HepG2 (cell line): Measurements from ENCODE around the gene MAP7D3. TPM values are rescaled to one million over a fixed set of nuclear protein-coding genes. Genes with fewer than 3 reads are reported as not detected.
A peak's percentile ranks its signal among the peaks of the same experiment; 100 is the strongest.

Experiments used
- ATAC-seq: fragments of 200-7000 bp; cut with Tn5 transposase; 3 replicates; pipeline ENCODE4 v1.9.1; 2020; ENCODE audit warnings: mild to moderate bottlenecking, moderate library complexity
- BruUV-seq: library from RNA; stranded (reverse); fragments of 400-500 nt; replicated peaks from 2 replicates; lab custom pipeline; 2021; lab: Mats Ljungman, UMichigan
- CTCF ChIA-PET: fragments of 300-600 bp; formaldehyde crosslinking; extraction: SDS; loops from one replicate; lab custom pipeline; 2021; ENCODE audit warnings: low total read pairs, inconsistent platforms, low intra/inter-chr PET ratio; lab: Yijun Ruan, JAX
- POLR2A ChIA-PET: fragments of 350-600 bp; sonication (Branson Sonifier 250); formaldehyde crosslinking; loops from one replicate; lab custom pipeline; 2020; ENCODE audit warnings: antibody characterized with exemption, inconsistent platforms; lab: Yijun Ruan, JAX
- DNase-seq: peaks from one replicate; pipeline ENCODE4 v3.0.0-alpha.2; 2015; ENCODE audit warnings: low spot score
- FAIRE-seq: peaks from 3 replicates; lab custom pipeline; 2011; peaks lifted over from hg19 to GRCh38; lab: Jason Lieb, UNC
- H2AFZ ChIP-seq: one replicate; pipeline ENCODE4 v1.6.1; 2011; ENCODE audit warnings: low read length, inconsistent platforms
- H3K27ac ChIP-seq: fragments of 300-600 bp; 3 replicates; pipeline ENCODE4 v1.8.0; 2011; ENCODE audit warnings: mixed run types, mild to moderate bottlenecking, mixed read lengths, low read length, inconsistent platforms; ENCODE audit not compliant: insufficient read depth; ENCODE audit errors: extremely low read length
- H3K27me3 ChIP-seq, 2 experiments: fragments of 200-600 bp in 1 of 2; 2 replicates in 1 of 2; 3 replicates in 1 of 2; pipeline versions ENCODE4 v1.6.0 to v1.8.0; 2011; ENCODE audit warnings: low read length in 2 of 2, mild to moderate bottlenecking in 2 of 2, moderate library complexity in 2 of 2, inconsistent platforms in 1 of 2; ENCODE audit not compliant: insufficient read depth in 2 of 2, control insufficient read depth in 1 of 2
- H3K36me3 ChIP-seq, 2 experiments: fragments of 200-600 bp in 1 of 2; replicated peaks in 1 of 2; 2 replicates in 1 of 2; 3 replicates in 1 of 2; pipeline versions ENCODE4 v1.5.1 to v1.8.0; 2011; ENCODE audit warnings: low read length in 2 of 2, inconsistent platforms in 1 of 2; ENCODE audit not compliant: insufficient read depth in 2 of 2, control insufficient read depth in 1 of 2
- H3K4me1 ChIP-seq: 2 replicates; pipeline ENCODE4 v1.5.1; 2012; ENCODE audit warnings: low read length, inconsistent platforms; ENCODE audit not compliant: insufficient read depth
- H3K4me2 ChIP-seq: 2 replicates; pipeline ENCODE4 v1.6.0; 2011; ENCODE audit warnings: low read depth, low read length, inconsistent platforms
- H3K4me3 ChIP-seq, 3 experiments: fragments of 200-600 bp in 1 of 3; sonication (generic), shearing (Covaris generic) in 1 of 3; replicated peaks in 1 of 3; 2 replicates each; pipeline ENCODE4 v1.5.1; 2011 to 2016; ENCODE audit warnings: low read length in 3 of 3, inconsistent platforms in 2 of 3, low read depth in 2 of 3, mild to moderate bottlenecking in 2 of 3, control low read depth in 1 of 3, mixed read lengths in 1 of 3; ENCODE audit not compliant: insufficient read depth in 1 of 3
- H3K79me2 ChIP-seq: one replicate; pipeline ENCODE4 v1.6.1; 2011; ENCODE audit warnings: low read length, inconsistent platforms; ENCODE audit not compliant: insufficient read depth
- H3K9ac ChIP-seq: 2 replicates; pipeline ENCODE4 v1.6.0; 2011; ENCODE audit warnings: mild to moderate bottlenecking, low read depth, low read length, inconsistent platforms; ENCODE audit not compliant: insufficient read depth
- H3K9me3 ChIP-seq: 2 replicates; pipeline ENCODE4 v1.5.1; 2012; ENCODE audit warnings: mild to moderate bottlenecking, low read length
- H4K20me1 ChIP-seq: 2 replicates; pipeline ENCODE4 v1.6.0; 2011; ENCODE audit warnings: inconsistent platforms, mild to moderate bottlenecking, low read length, moderate library complexity; ENCODE audit not compliant: insufficient read depth
- ATF1 ChIP-seq: IDR thresholded peaks from 2 replicates; pipeline ENCODE4 v1.6.1; 2016; ENCODE audit warnings: mild to moderate bottlenecking, control low read depth
- BRD4 ChIP-seq: sonication (generic); formaldehyde crosslinking; IDR thresholded peaks from 2 replicates; pipeline ENCODE4 v1.4.0; 2020; ENCODE audit warnings: missing genetic modification reagents
- CTCF ChIP-seq: sonication (generic); formaldehyde crosslinking; IDR thresholded peaks from 2 replicates; pipeline ENCODE4 v1.5.0; 2020; ENCODE audit warnings: mild to moderate bottlenecking, missing genetic modification reagents, moderate library complexity
- EHMT2 ChIP-seq: fragments of 200-600 bp; sonication (generic); IDR thresholded peaks from 2 replicates; pipeline ENCODE4 v1.7.0; 2017; ENCODE audit warnings: antibody characterized with exemption, low read depth, low read length, borderline replicate concordance
- ETV5 ChIP-seq: IDR thresholded peaks from 2 replicates; pipeline ENCODE4 v1.6.1; 2018; ENCODE audit warnings: missing biosample characterization, missing genetic modification reagents, inconsistent platforms, borderline replicate concordance
- HNF4G ChIP-seq, 2 experiments: sonication (generic) in 1 of 2; formaldehyde crosslinking in 1 of 2; IDR thresholded peaks; 2 replicates each; pipeline versions ENCODE4 v1.4.0 to v1.6.1; 2011 to 2020; ENCODE audit warnings: borderline replicate concordance in 2 of 2, low read depth in 2 of 2, mild to moderate bottlenecking in 2 of 2, low read length in 1 of 2, missing genetic modification reagents in 1 of 2, moderate library complexity in 1 of 2
- HOXA3 ChIP-seq: sonication (generic); formaldehyde crosslinking; IDR thresholded peaks from 2 replicates; pipeline ENCODE4 v1.5.0; 2020; ENCODE audit warnings: missing genetic modification reagents
- HOXA9 ChIP-seq: sonication (generic); formaldehyde crosslinking; IDR thresholded peaks from 2 replicates; pipeline ENCODE4 v1.8.1; 2022; ENCODE audit warnings: missing genetic modification reagents, mild to moderate bottlenecking, moderate library complexity, borderline replicate concordance
- KDM3A ChIP-seq: IDR thresholded peaks from 2 replicates; pipeline ENCODE4 v1.6.1; 2018; ENCODE audit warnings: low read depth, missing compliant biosample characterization
- KDM5A ChIP-seq: fragments of 200-600 bp; sonication (generic); IDR thresholded peaks from 2 replicates; pipeline ENCODE4 v1.7.0; 2018; ENCODE audit warnings: antibody characterized with exemption, mild to moderate bottlenecking, low read length, borderline replicate concordance
- MAFK ChIP-seq, 2 experiments: IDR thresholded peaks in 1 of 2; conservative IDR thresholded peaks in 1 of 2; 2 replicates each; pipeline ENCODE4 v1.6.1; 2011; ENCODE audit warnings: improper control_type of control experiment in 2 of 2, low read length in 2 of 2
- SIX4 ChIP-seq: sonication (generic); formaldehyde crosslinking; IDR thresholded peaks from 2 replicates; pipeline ENCODE4 v1.4.0; 2020; ENCODE audit warnings: missing genetic modification reagents
- STAT5B ChIP-seq: sonication (generic); formaldehyde crosslinking; IDR thresholded peaks from 2 replicates; pipeline ENCODE4 v1.4.0; 2020; ENCODE audit warnings: missing genetic modification reagents
- YY1 ChIP-seq: IDR thresholded peaks from 2 replicates; pipeline ENCODE4 v1.6.1; 2011; ENCODE audit warnings: low read length, low read depth, moderate library complexity, mild to moderate bottlenecking; ENCODE audit not compliant: insufficient read depth, insufficient replicate concordance
- ZEB1 ChIP-seq: IDR thresholded peaks from 2 replicates; pipeline ENCODE4 v1.6.1; 2012; ENCODE audit warnings: mild to moderate bottlenecking, low read depth, inconsistent platforms; ENCODE audit not compliant: insufficient replicate concordance
- ZKSCAN8 ChIP-seq: IDR thresholded peaks from 2 replicates; pipeline ENCODE4 v1.6.1; 2016; ENCODE audit warnings: borderline replicate concordance, missing genetic modification reagents, missing compliant biosample characterization
- ZNF414 ChIP-seq: sonication (generic); formaldehyde crosslinking; IDR thresholded peaks from 2 replicates; pipeline ENCODE4 v1.5.0; 2020; ENCODE audit warnings: missing genetic modification reagents
- ZNF772 ChIP-seq: sonication (generic); formaldehyde crosslinking; IDR thresholded peaks from 2 replicates; pipeline ENCODE4 v1.5.0; 2020; ENCODE audit warnings: mild to moderate bottlenecking, missing genetic modification reagents
- WGBS: methylation state at CpG from one replicate; pipeline ENCODE4 v1.1.6; 2017; ENCODE audit warnings: low lambda C conversion rate; 5-methylcytosine and 5-hydroxymethylcytosine counted together
- in situ Hi-C: cut with HindIII; loops from 2 replicates; pipeline ENCODE4 v1.10.0; 2017; ENCODE audit warnings: low pct_unique_long_range_greater_than_20kb; ENCODE audit not compliant: extremely low pct_ligation_motif_present
- intact Hi-C: fragments of 100-400 bp; cut with micrococcal nuclease; formaldehyde crosslinking; loops from one replicate; pipeline ENCODE4 v1.10.0; 2022; ENCODE audit not compliant: unreplicated experiment
- polyA plus RNA-seq, 8 experiments: library from polyadenylated mRNA; depleted of rRNA in 3 of 8; stranded (reverse) in 7 of 8; unstranded in 1 of 8; fragments of >200 nt; fragmentation: Illumina TruSeq in 4 of 8; extraction: Trizol in 4 of 8; gene quantifications; 2 replicates each; pipeline versions ENCODE4 v1.2.1 to v1.2.3, GENCODE V29; 2011 to 2016; ENCODE audit warnings: low read depth in 4 of 8, missing spikeins in 1 of 8, mixed read lengths in 1 of 8; ENCODE audit not compliant: insufficient read depth in 1 of 8
- total RNA-seq, 5 experiments: library from RNA; depleted of rRNA; stranded (reverse); fragments of >200 nt; fragmentation: Illumina TruSeq; extraction: Trizol; gene quantifications; 2 replicates each; pipeline ENCODE4 v1.2.3, GENCODE V29; 2016; ENCODE audit warnings: low read depth in 1 of 5

Gene MAP7D3
- total and polyA plus RNA-seq, 2 of the 13 experiments (the other 11 are each of a cell fraction or from before 2014, with no cell fraction given) = not detected

- Histone ChIP-seq H3K4me3 (no peak overlapping the region), H3K27me3 (no peaks in the 10 kb centered on the region; a peak in 1 of 5 replicates), H2AFZ (no peak overlapping the region), H3K36me3 (no peaks in the 10 kb centered on the region), H3K79me2 (no peaks in the 10 kb centered on the region), H3K9ac (no peak overlapping the region), H4K20me1 (no peaks in the 10 kb centered on the region), H3K4me2 (no peak overlapping the region), H3K9me3 (no peaks in the 10 kb centered on the region), H3K27ac (no peak overlapping the region), H3K4me1 (no peaks in the 10 kb centered on the region)
- FAIRE-seq = peak; percentile 76
- ChIA-PET POLR2A (no interaction called here), CTCF (no interaction called here)
- in situ Hi-C loops = no loop called here
- no peak for DNase-seq
- intact Hi-C loops = no loop called here
- no CpG with 5 or more reads among the region's 2 CpGs for WGBS
- TF ChIP-seq ZKSCAN8 (peak; percentile 82), KDM3A (CRISPR knock-in tag) (no peak), HNF4G (IDR thresholded peaks at IDR 0.05; ENCODE audit: borderline replicate concordance, low read depth, low read length) (no peak), HNF4G (CRISPR knock-in tag; IDR thresholded peaks at IDR 0.05; ENCODE audit: borderline replicate concordance, low read depth) (no peak), HOXA9 (CRISPR knock-in tag) (no peak), EHMT2 (no peak), CTCF (CRISPR knock-in tag) (peak; percentile 30)
- BruUV-seq = no TSS peak
- peak; percentile 65; the same call in 2 of the 3 replicates for ATAC-seq
Measured at GRCh38 chrX:136200466-136200865, 50.7 kb downstream of the MAP7D3 start.

- Histone ChIP-seq H4K20me1 (no peaks in the 10 kb centered on the region), H3K27ac (no peak overlapping the region), H3K79me2 (no peaks in the 10 kb centered on the region), H3K36me3 (no peaks in the 10 kb centered on the region), H3K4me1 (no peaks in the 10 kb centered on the region), H3K9ac (no peak overlapping the region), H3K4me3 (no peak overlapping the region), H3K9me3 (no peaks in the 10 kb centered on the region), H2AFZ (no peak overlapping the region), H3K4me2 (no peak overlapping the region), H3K27me3 (no peaks in the 10 kb centered on the region)
- 7% methylated on average over 4 of the region's 4 CpGs for WGBS
- FAIRE-seq (no peak), DNase-seq (no peak), ATAC-seq (no peak)
- no TSS peak for BruUV-seq
- in situ Hi-C loops (no loop called here), intact Hi-C loops (no loop called here)
- POLR2A ChIA-PET = no interaction called here
- CTCF ChIA-PET = no interaction called here
- TF ChIP-seq SIX4 (CRISPR knock-in tag) (no peak), HOXA3 (CRISPR knock-in tag) (no peak), ATF1 (CRISPR knock-in tag) (no peak), YY1 (no peak), ZNF414 (CRISPR knock-in tag) (no peak), MAFK (conservative IDR thresholded peaks at IDR 0.05 in 1 of 2, IDR thresholded peaks at IDR 0.05 in 1 of 2; ENCODE audit: low read length in 2 of 2) (no peak), KDM5A (no peak), ZEB1 (no peak), ETV5 (CRISPR knock-in tag) (no peak), STAT5B (CRISPR knock-in tag) (no peak), BRD4 (CRISPR knock-in tag) (no peak), ZNF772 (no peak)
Measured at GRCh38 chrX:136199365-136199764, 51.8 kb downstream of the MAP7D3 start.
